ENCODE measurements around the gene ZNF112. TPM values are rescaled to one million over a fixed set of nuclear protein-coding genes. Genes with fewer than 3 reads are reported as not detected.

The ZNF112 gene
- total RNA-seq, 1 donor from 2014 or later: 12.2 TPM

DNA sequence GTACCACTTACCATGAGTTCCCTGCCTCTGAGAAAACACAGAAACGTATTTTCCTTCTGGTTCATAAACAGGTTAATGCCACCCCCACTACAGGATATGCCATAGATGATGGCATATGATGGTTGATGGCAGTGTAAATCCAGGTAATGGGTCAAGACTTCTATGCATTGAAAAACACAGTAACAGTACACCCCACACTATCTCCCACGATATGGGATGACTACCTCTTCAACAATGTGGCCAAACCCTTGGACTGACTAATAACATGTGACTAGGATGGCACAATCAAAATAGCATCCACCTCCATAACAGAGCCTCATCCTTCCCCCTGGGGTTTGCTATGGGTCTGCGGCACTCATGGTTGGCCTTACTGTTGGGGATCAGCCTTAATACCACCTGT lies 73.6 kb downstream of the ZNF112 start:
- DNase-seq (ENCODE audit: low read depth): no peak

DNA sequence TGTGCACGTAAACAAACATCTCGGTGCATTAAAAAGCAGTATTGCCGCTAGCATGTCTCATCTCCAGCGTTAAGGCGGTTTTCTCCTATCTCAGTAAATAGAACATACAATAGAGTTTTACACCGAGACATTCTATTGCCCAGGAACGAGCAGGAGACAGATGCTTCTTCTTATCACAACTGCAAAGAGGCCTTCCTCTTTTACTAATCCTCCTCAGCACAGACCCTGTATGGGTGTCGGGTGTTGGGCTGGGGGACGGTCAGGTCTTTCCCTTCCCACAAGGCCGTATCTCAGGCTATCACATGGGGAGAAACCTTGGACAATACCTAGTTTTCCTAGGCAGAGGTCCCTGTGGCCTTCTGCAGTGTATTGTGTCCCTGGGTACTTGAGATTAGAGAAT lies 75.6 kb downstream of the ZNF112 start:
- DNase-seq (ENCODE audit: low read depth): no peak

DNA sequence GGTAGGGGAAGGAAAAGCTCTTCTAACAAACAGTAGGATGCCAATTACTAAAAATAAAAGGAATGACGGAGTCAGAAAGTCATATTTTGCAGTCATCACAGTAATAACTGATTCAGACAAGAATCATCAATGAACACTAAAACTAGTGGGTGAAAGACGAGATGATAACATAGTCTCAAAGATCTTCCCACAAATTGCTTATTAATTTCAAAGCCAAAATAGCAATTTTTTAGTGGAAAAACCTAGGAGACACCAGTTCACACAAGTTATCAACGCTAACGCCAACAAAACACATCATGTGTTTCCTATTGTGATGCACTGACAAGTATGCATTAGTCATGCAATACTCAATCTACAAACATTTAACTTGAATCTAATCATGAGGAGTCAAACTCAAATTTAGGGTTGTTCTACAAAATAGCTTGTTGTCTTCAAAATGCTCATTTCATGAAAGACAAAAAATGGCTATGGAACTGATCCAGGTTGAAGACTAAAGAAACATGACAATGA lies 78.2 kb downstream of the ZNF112 start:
- no peak for DNase-seq (ENCODE audit: low read depth)

GRCh38 chr19:44277331-44277730 lies 79.1 kb downstream of the ZNF112 start:
- no peak for DNase-seq (ENCODE audit: low read depth)

Other genes starting within 250 kb of the ZNF112 start
- 3.5 and 9.2 TPM in 2 replicates for gene ZNF225, start 243.3 kb downstream of the ZNF112 start, total RNA-seq
- 6.1 and 16.4 TPM in 2 replicates for gene ZNF234, start 215.1 kb downstream of the ZNF112 start, total RNA-seq
- gene ZNF226, start 191.6 kb downstream of the ZNF112 start, total RNA-seq: 13.2 and 25.1 TPM in 2 replicates
- gene ZNF227, start 144.1 kb downstream of the ZNF112 start, total RNA-seq: 17.9 and 24.7 TPM in 2 replicates
- 0.69 and 2.9 TPM in 2 replicates for gene ZNF233, start 96.8 kb downstream of the ZNF112 start, total RNA-seq
- 2.8 and 8.0 TPM in 2 replicates for gene ZNF235, start 51.7 kb downstream of the ZNF112 start, total RNA-seq
- 2.3 and 7.7 TPM in 2 replicates for gene ZNF285, start 44.9 kb upstream of the ZNF112 start, total RNA-seq
- gene ZNF229, start 91.8 kb upstream of the ZNF112 start, total RNA-seq: 11.3 and 13.4 TPM in 2 replicates
- gene ZNF180, start 143.8 kb upstream of the ZNF112 start, total RNA-seq: 13.0 and 14.4 TPM in 2 replicates
- gene CEACAM20, start 173.0 kb upstream of the ZNF112 start, total RNA-seq: not detected in 2 replicates